Activated T-cell treated with anti-CD3 and anti-CD28 coated beads for 48 hours (primary cell): ENCODE results near the gene MTHFD1L.
"Not testable (repeated sequence)": the region's sequence is repeated elsewhere in the genome, so short reads cannot be mapped to it uniquely, and the experiment has no call there.

Experiments
- DNase-seq: peaks from one replicate; pipeline ENCODE4 v3.0.0-alpha.2; 2020; ENCODE audit warnings: low read depth

The MTHFD1L gene

GRCh38 chr6:151041686-151042085 is 176.2 kb downstream of the MTHFD1L start:
- DNase-seq: no peak

GRCh38 chr6:151042911-151043330 is 177.4 kb downstream of the MTHFD1L start:
- DNase-seq: not testable (repeated sequence)

- DNase-seq: no peak
Measured at GRCh38 chr6:151043944-151044343, 178.4 kb downstream of the MTHFD1L start.

- DNase-seq: no peak
Measured at GRCh38 chr6:151044465-151045441, 179.3 kb downstream of the MTHFD1L start.

- not testable (repeated sequence) for DNase-seq
Measured at GRCh38 chr6:151045511-151046222, 180.2 kb downstream of the MTHFD1L start.

- DNase-seq: no peak
Measured at GRCh38 chr6:151051164-151051563, 185.7 kb downstream of the MTHFD1L start.

- DNase-seq: no peak
Measured at GRCh38 chr6:151052021-151052646, 186.6 kb downstream of the MTHFD1L start.

GRCh38 chr6:151054306-151054705 is 188.8 kb downstream of the MTHFD1L start:
- no peak for DNase-seq

GRCh38 chr6:151056230-151056907 is 190.9 kb downstream of the MTHFD1L start:
- no peak for DNase-seq

- DNase-seq: no peak
Measured at GRCh38 chr6:151057061-151057460, 191.6 kb downstream of the MTHFD1L start.

GRCh38 chr6:151058021-151058733 is 192.7 kb downstream of the MTHFD1L start:
- DNase-seq: no peak

- no peak for DNase-seq
Measured at GRCh38 chr6:151059612-151060095, 194.2 kb downstream of the MTHFD1L start.

- no peak for DNase-seq
Measured at GRCh38 chr6:151060096-151060765, 194.7 kb downstream of the MTHFD1L start.

GRCh38 chr6:151060766-151061531 is 195.4 kb downstream of the MTHFD1L start:
- no peak for DNase-seq

GRCh38 chr6:151063352-151063751 is 197.8 kb downstream of the MTHFD1L start:
- DNase-seq: no peak

GRCh38 chr6:151063842-151064647 is 198.5 kb downstream of the MTHFD1L start:
- DNase-seq: no peak

- no peak for DNase-seq
Measured at GRCh38 chr6:151065027-151065815, 199.7 kb downstream of the MTHFD1L start.
